Renal pelvis (tissue), 4 donors: ENCODE data around the gene SSNA1. TPM values are rescaled to one million over a fixed set of nuclear protein-coding genes. Genes with fewer than 3 reads are reported as not detected.

ENCODE experiments used
- DNase-seq: peaks from one replicate; pipeline ENCODE4 v3.0.0-alpha.2; 2013
- polyA plus RNA-seq, 3 donors: library from polyadenylated mRNA; unstranded; fragments of 120-200 nt; gene quantifications; one replicate each; pipeline ENCODE4 v1.2.1, GENCODE V29; 2013; ENCODE audit not compliant: insufficient read length in 3 of 3

Gene SSNA1
- polyA plus RNA-seq, 3 donors = 55.4 to 69.1 (median 65.3) TPM

DNA sequence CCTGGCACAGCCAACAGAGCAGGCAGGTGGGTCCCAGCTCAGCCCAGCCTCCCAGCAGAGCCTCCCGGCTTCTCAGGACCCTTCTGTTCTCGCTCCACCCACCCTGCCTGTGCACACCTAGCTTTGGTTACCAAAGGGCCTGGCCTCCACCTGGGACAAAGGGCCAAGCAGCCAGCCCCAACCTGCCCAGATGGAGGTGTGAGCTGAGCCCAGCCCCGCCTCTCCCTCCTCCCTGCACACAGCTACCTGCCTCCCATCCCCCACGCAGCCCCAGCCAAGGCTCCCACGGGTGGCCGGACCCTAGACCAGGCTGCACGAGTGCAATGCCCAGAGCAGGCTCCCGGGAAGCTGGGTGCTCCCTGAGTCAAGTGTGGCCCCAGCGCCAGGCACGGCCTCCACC lies 6.4 kb downstream of the SSNA1 start:
- no peak for DNase-seq

DNA sequence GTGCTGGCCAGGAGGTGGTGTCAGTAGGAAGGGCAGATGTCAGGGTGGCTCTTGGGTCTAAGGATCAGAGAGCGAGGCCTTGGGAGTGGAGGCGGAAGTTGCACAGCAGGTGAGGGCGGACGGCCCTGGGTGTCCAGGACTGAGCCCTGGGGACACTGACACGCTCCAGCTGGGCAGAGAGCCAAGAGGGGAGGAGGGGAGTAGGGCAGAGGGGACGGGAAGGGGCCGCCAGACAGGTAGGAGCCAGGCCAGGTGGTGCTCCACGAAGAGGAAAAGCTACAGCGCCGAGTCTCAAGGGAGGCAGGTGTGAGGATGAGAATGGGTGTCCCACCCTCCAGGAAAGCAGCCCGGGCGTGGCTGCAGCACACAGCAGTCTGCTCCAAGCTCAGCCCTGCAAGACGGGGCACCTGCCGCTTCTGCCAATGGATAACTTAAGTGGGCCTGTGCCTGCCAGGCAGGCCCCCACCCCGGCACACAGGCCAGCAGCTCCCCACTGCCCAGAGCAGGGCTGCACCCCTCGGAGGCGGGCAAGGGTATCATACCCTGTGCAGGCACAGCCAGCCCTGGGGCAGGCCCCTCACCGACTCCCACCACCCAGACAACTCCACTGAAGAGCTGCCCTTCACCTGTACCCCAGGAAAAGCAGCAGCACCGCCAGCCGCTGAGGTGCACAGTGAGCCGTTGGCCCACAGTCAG lies 7.2 kb downstream of the SSNA1 start:
- no peak for DNase-seq

DNA sequence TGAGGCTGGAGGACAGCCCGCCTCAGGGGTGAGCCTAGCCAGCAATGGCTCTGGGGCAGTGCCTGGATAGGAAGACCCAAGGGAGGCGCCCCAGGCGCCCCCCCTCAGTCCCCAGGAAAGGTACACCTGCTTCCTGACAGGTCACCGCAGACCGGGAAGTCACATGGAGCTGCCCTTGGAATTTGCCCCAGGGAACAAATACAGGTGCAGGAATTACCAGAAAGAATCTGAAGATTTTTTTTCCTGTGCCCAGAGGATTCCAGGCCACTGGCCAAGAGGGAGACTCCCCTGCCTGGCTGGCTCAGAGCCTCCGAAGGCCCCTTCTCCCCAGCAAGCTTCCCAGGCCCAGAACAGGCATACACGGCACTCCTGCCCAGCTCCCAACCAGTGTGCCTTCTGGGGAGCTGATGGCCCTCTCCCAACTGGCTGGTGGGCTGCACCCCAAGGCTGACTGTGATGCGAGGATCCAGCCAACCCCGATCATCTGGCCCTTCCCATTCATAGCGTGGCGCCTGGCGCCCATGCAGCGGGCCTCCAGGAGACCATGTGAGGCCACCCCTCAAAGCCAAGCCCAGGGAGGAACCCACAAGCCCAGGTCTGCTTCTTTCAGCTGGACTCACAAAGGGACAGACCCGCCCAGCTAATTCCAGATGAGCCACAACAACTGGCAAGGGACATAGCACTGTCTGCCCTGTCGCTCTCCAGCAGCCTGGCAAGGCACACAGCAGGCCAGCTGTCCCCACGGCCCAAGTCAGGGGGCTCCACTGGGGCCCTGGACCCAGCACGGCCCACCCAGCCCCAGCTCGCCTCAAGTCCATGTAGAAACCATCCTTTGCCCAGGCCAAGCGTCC lies 9.8 kb downstream of the SSNA1 start:
- DNase-seq = no peak

DNA sequence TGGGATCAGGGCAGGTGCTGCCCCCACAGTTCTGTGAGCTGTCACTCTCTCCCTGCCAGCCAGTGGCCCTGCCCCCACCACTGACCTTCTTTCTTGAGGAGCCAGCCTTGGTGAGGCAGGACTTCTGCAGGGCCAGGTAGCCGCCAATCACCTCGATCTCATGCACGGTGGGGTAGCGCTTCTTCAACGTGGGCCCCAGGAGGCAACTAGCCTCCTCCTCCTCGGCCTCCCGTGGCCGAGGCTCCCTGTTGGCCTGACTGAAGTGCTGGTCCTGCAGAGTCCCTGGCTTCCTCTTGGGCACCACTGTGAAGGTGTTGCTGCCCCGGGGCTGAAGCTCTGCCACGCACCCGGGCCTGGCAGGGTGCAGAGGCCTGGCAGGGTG lies 10.4 kb downstream of the SSNA1 start:
- no peak for DNase-seq

DNA sequence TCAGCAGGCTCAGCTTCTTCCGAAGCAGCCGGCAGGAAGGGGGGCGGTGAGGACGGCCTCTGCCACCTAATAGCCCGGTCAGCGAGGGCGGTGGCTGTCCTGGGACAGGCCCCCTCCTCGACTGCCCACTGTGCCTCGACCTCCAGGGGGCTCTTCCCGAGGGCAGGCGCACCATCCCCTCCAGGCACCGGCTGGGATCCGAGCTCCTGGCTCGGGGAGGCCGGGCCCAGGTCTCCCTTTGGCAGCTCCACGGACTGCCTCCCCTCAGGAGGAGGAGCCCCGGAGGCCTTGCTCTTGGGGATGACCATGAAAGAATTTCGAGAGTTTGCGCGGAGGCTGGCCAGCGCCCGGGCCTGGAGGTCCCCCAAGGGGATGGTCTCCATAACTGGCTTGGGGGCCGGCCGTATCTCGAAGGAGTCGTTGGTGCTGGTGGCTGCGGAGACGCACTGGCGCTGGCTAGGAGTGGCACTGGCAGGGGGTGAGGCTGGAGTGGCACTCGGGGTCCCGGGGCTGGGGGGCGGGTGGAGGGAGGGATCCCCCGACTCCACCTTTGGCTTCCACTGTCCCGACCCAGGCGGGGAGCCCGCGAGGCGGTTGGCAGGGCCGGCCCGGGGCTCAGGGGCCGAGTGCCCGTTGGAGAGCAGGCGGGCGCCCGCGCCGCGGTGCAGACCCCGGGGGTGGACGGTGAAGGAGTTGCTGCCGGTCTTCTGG lies 11.1 kb downstream of the SSNA1 start:
- DNase-seq = no peak

DNA sequence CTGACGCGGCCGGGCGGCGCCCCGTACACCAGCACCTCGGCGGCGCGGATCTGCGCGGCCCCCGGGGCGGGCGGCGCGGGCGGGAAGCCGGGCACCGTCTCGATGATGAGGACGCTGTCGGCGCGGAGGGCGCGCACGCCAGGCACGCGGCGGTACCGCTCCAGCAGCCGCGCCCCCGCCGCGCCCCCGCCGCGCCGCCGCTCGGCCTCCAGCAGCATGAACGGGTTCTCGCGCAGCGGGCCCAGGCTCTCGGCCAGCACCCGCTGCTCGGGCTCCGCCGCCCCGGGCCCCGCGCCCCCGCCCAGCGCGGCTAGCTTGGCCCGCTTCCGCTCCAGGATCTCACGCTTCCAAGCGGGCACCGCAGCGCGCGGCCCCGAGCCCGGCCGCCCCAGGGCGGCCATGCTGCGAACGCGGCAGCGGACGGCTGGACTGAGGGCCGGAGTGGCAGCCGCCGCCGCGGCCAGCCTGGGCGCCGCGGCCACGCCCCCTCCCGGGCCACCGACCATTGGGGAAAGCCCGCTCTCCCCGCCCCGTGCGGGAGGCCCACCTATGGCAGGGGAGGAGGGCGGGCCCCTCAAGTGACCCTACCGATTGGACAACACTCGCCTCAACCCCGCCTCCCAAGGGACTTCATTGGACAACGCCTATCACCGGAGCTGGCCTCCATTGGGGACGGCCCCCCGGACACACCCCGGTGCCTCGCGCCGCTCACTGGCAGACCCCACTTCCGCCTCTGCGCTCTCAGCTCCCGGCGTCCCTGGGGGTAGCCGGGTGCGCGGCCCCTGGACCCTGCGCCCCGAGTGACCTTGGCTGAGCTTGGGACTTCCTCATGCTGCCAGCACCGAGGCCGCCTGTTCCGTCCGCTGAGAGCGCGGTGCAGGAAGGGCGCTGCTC lies 12.1 kb downstream of the SSNA1 start, which contains the start of gene TPRN:
TSS of gene TPRN (minus strand) at position 431 of the 894 bp plus-strand sequence. CDS start at position 401, 30 bp downstream.
- peak; percentile 99 for DNase-seq

DNA sequence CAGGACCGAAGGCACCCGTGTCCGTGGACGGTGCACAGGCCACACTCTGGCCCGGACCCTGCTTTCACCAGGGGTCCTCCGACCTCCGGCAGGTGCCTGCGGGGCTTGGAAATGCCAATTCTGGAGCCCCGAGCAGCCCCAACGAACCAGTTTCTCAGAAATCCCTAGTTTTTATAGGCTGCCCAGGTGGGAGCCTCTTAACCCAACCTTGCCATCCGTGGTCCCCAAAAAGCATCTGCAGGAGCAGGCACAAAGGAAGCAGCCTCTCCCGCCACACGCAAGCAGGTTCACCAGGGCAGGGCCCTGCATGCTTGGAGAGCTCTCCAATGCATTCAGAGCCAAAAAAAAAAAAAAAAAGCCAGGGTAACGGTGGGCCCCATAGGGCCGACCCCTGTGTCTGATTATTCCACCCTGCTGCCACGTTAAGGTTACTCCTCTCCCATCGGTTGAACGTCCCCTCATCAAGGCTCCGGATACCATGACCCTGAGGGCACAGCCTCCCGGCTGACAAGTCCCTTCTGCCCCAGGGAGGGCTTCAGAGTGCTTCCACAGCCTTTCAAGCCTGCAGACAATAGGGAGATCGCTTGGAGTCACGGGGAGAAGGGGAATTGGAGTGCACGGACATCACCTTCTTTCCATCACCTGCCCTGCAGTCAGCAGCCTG lies 12.9 kb downstream of the SSNA1 start:
- no peak for DNase-seq

DNA sequence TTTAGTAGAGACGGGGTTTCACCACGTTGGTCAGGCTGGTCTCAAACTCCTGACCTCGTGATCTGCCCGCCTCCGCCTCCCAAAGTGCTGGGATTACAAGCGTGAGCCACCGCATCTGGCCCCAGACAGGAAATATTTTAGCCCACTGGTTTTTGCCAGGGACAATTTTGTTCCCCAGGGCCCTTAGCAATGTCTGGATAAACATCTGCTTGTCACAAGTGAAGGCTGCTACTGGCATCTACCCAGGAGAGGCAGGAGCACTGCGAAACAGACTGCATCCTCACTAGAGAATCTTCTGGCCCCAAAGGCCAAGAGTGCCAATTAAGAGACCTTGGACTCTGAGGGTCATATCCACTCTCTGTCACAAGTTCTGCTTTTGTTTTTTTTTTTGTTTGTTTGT lies 14.5 kb downstream of the SSNA1 start:
- DNase-seq = no peak

DNA sequence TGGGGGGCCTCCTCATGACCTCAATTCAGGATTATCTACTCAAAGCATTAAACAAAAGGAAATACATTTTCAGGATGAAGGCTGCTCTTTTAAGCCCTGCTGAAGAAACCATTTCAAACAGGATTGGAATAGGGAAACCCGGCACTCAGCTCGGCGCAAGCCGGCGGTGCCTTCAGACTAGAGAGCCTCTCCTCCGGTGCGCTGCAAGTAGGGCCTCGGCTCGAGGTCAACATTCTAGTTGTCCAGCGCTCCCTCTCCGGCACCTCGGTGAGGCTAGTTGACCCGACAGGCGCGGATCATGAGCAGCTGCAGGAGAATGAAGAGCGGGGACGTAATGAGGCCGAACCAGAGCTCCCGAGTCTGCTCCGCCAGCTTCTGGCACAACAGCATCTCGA lies 16.3 kb downstream of the SSNA1 start:
- DNase-seq = no peak

DNA sequence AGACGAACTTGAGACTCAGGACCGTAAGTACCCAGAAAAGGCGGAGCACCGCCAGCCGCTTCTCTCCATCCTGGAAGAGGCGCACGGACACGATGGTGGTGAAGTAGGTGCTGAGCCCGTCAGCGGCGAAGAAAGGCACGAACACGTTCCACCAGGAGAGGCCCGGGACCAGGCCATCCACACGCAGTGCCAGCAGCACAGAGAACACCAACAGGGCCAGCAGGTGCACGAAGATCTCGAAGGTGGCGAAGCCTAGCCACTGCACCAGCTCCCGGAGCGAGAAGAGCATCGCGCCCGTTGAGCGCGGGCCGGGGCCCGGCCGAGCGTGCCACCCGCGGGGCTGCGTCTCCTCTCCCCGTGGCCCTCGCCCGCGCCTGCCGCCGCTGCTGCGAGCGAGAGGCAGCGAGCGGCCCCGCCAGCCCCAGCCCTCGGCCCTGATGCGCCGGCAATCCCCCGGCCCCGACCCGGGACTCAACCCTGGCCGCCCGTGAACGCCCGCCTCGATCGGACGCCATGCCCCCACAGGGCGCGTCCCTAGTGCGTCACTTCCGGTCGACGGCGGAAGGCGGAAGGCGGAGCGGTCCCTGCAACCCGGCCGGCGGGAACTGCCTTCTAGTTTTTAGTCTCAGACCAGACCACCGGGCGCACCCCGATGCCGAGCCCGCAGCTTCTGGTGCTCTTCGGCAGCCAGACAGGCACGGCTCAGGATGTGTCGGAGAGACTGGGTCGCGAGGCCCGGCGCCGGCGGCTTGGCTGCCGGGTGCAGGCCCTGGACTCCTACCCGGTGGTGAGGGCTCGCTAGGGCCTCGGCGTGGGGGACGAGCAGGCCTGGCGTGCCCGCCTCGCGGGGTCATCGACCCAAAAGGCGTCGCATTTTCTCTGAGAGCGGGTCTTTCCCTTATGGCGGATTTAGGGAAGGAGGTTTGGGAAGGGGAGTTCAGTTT lies 16.9 kb downstream of the SSNA1 start, which contains the start of the genes NDOR1 and TMEM203:
TSS of gene NDOR1 (plus strand) at position 575 of the 944 bp plus-strand sequence. CDS start at position 653, 78 bp downstream.
TSS of gene TMEM203 (minus strand) at position 523 of the 944 bp plus-strand sequence. CDS start at position 289, 234 bp downstream.
- DNase-seq = peak; percentile 90

DNA sequence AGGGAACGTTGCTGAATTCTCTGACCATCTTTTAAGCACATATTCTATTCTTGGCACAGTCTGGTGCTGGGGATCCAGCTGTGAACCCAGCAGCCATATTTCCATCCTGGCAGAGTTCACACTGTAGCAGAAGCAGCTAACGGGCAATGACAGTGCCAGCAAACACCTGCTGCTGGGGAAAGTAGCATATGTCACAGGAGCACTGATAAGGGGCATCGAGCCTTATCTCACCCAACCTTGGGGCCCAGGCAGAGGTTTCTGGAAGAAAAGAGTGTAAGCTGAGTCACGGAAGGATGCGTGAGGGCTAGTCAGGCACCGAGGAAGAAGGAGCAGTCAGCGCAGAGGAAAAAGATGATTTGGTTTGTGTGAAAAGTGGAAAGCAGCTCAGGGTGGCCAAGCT lies 18.1 kb downstream of the SSNA1 start:
- DNase-seq = no peak

DNA sequence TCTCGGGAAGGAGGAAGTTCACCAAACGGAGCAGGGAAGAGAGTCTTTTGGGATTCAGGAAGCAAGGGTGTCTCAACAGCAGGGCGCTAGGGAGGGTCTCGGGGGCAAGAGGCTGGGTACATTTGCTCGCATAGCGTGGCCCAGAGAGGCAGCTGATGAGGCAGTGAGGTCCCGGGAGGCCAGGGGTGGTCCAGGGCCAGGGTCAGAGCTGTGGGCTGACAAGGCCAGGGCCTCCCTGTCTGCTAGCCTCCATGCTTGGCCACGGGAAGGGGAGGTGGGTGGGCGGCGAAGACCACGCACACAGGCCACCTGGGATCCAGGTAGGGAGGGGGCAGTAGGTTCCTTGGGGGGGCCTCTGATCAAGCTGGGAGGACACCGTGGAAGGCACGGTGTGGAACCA lies 23.1 kb downstream of the SSNA1 start:
- no peak for DNase-seq

DNA sequence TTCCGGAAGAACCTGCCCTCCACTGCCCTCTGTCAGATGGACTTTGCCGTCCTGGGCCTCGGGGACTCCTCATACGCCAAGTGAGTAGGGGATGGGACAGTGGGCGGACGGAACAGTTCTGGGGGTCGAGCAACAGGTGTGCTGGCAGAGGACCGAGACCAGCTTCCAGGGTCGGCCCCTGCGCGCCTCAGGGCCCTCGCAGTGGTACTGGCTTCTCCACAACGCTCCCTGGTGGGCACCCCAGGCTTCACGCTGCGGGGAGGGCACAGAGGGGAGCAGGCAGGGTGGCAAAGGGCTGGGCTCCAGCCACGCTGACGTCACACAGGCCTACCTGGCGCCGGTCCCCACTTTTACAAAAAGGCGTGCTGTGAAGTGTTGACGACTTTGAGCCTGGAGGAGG lies 24.0 kb downstream of the SSNA1 start:
- DNase-seq = no peak

DNA sequence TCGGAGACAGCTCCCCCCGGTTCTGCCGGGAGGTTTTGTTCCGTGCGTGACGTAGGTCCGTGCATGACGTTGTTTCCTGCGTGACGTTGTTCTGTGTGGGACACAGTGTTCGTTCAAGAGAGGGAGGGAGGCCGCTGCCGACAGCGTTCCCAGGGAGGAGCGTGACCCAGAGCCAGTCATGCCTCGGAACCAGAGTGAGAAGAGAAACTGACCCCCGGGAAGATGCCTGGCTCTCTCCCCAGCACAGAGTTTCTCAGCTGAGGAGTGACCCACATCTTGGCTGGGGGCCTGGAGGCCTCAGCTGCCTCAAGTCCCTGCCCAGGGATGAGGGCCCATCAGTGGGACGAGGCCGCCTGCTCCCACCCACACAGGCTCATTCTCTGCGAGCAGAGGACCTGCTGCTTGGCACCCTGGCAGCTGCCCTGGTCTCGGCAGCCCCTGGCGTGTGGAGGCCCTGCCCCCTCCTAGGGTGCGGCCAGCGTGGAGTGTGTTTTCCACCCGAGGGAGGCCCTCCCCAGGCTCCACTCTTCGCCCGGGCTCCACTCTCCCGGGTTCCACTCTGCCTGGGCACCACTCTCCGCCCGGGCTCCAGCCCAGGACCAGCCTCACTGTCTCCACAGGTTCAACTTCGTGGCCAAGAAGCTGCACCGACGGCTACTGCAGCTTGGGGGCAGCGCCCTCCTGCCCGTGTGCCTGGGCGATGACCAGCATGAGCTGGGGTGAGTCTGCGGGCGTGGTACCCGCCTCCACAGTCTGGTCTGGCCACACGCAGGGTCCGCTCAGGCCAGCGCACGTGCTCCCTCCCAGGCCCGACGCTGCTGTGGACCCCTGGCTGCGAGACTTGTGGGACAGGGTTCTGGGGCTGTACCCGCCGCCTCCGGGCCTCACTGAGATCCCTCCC lies 24.9 kb downstream of the SSNA1 start:
- DNase-seq = no peak

DNA sequence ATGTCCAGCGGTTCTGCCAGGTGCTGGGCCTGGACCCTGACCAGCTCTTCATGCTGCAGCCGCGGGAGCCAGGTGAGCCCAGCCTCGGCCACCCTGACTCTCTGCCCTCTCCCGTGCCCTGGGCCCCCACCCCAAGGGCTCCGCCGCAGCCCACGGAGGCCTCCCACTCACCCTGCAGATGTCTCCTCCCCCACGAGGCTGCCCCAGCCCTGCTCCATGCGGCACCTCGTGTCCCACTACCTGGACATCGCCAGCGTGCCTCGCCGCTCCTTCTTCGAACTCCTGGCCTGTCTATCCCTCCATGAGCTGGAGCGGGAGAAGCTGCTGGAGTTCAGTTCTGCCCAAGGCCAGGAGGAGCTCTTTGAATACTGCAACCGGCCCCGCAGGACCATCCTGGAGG lies 26.1 kb downstream of the SSNA1 start:
- no peak for DNase-seq

DNA sequence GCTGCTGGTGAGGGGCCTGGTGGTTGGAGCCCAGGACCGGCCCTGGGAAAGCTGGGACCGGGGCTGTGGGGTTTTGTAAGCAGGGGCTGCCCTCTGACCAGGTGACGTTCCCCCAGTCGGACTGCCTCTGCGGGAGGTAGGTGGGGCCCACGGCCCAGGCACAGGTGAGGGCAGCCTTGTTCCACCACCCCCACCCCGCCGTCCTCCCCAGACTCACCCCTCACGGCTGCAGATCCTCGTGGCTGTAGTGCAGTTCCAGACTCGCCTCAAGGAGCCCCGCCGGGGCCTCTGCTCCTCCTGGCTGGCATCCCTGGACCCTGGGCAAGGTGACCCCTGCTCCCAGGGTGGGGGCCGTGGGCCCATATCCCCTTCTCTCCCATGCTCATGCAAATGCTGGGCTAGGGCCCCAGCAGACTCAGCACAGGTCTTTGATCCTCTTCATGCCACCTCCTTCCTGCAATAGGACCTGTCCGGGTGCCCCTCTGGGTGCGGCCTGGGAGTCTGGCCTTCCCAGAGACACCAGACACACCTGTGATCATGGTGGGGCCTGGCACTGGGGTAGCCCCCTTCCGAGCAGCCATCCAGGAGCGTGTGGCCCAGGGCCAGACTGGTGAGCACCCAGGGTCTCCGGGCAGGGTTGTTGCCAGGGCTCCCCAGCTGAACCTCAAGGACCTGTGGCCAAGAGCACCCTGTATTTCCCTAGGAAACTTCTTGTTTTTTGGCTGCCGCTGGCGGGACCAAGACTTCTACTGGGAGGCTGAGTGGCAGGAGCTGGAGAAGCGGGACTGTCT lies 26.9 kb downstream of the SSNA1 start:
- DNase-seq = no peak

DNA sequence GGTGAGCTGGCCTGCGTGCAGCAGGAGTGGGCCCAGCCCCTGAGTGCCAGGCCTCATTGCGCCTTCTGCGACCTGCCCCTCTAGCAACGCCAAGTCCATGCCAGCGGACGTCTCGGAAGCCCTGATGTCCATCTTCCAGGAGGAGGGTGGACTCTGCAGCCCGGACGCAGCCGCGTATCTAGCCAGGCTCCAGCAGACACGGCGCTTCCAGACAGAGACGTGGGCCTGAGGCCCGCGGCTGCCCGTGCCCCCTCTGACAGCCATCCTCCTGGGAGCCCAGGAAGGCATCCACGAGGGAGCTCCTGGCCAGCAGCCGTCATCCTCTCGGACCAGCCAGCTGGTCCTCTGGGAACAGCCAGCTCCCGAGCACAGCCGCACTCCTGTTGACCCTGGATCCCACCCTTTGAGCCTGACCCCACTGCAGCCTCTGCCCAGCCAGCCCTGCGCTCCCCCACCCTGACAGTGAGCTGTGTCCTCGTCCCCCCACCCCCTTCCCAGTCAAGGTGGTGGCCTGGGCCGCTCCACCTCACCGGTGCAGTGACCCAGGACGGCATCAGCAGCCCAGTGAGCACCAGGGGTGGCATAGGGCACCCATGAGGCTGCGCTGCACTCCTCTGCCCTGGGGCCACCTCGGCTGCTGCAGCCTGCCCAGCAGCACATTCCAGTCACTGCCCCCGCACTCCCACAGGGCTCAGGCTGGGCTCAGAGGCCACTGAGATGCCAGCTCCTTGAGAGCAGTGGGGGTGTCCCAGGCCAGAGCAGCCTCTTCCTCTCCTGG lies 27.9 kb downstream of the SSNA1 start:
- no peak for DNase-seq
